H9 (cell line): ENCODE measurements around the gene FOXJ3. TPM values are rescaled to one million over a fixed set of nuclear protein-coding genes. Genes with fewer than 3 reads are reported as not detected.

Source experiments
- DNase-seq: peaks from one replicate; pipeline ENCODE4 v3.0.0-alpha.2; 2017
- H2AFZ ChIP-seq: one replicate; pipeline ENCODE4 v1.6.1; 2013; ENCODE audit warnings: mild to moderate bottlenecking, low read length, control low read depth, moderate library complexity
- H2AK5ac ChIP-seq: 2 replicates; pipeline ENCODE4 v1.6.1; 2013; ENCODE audit warnings: low read length, control low read depth, mixed read lengths; ENCODE audit not compliant: insufficient read length
- H2BK120ac ChIP-seq: one replicate; pipeline ENCODE4 v1.6.1; 2013; ENCODE audit warnings: low read depth, mild to moderate bottlenecking, low read length, control low read depth, inconsistent platforms; ENCODE audit not compliant: poor library complexity, severe bottlenecking
- H2BK12ac ChIP-seq: 2 replicates; pipeline ENCODE4 v1.6.1; 2013; ENCODE audit warnings: low read length, control low read depth, mixed read lengths, low read depth; ENCODE audit not compliant: insufficient read length
- H2BK15ac ChIP-seq: 2 replicates; pipeline ENCODE4 v1.6.1; 2013; ENCODE audit warnings: low read depth, low read length, control low read depth
- H2BK20ac ChIP-seq: one replicate; pipeline ENCODE4 v1.6.1; 2013; ENCODE audit warnings: low read depth, mild to moderate bottlenecking, low read length, control low read depth, inconsistent platforms; ENCODE audit not compliant: poor library complexity, severe bottlenecking
- H2BK5ac ChIP-seq: 2 replicates; pipeline ENCODE4 v1.6.1; 2013; ENCODE audit warnings: low read length, control low read depth, mixed read lengths; ENCODE audit not compliant: insufficient read length
- H3K14ac ChIP-seq: 2 replicates; pipeline ENCODE4 v1.6.1; 2013; ENCODE audit warnings: low read length, control low read depth; ENCODE audit not compliant: insufficient read depth
- H3K18ac ChIP-seq: 2 replicates; pipeline ENCODE4 v1.6.1; 2013; ENCODE audit warnings: low read depth, mild to moderate bottlenecking, mixed read lengths, low read length, control low read depth; ENCODE audit not compliant: insufficient read length
- H3K23ac ChIP-seq: 2 replicates; pipeline ENCODE4 v1.6.1; 2013; ENCODE audit warnings: low read length, control low read depth, mixed read lengths, low read depth; ENCODE audit not compliant: insufficient read length
- H3K23me2 ChIP-seq: 2 replicates; pipeline ENCODE4 v1.6.1; 2013; ENCODE audit warnings: low read depth, mild to moderate bottlenecking, mixed read lengths, low read length, control low read depth; ENCODE audit not compliant: insufficient read length, poor library complexity, severe bottlenecking
- H3K27ac ChIP-seq: 2 replicates; pipeline ENCODE4 v1.5.1; 2013; ENCODE audit warnings: low read length, control low read depth, mixed read lengths, low read depth; ENCODE audit not compliant: insufficient read length
- H3K27me3 ChIP-seq: 2 replicates; pipeline ENCODE4 v1.6.1; 2013; ENCODE audit warnings: low read length, control low read depth, inconsistent platforms; ENCODE audit not compliant: insufficient read depth
- H3K4ac ChIP-seq: 2 replicates; pipeline ENCODE4 v1.6.1; 2013; ENCODE audit warnings: low read depth, mild to moderate bottlenecking, control low read depth, inconsistent platforms, low read length, moderate library complexity
- H3K4me1 ChIP-seq: 2 replicates; pipeline ENCODE4 v1.6.1; 2013; ENCODE audit warnings: low read length, control low read depth, inconsistent platforms; ENCODE audit not compliant: insufficient read depth
- H3K4me2 ChIP-seq: 2 replicates; pipeline ENCODE4 v1.6.1; 2013; ENCODE audit warnings: low read length, control low read depth, mixed read lengths; ENCODE audit not compliant: insufficient read length, insufficient read depth
- H3K56ac ChIP-seq: 2 replicates; pipeline ENCODE4 v1.6.1; 2013; ENCODE audit warnings: low read depth, mild to moderate bottlenecking, mixed read lengths, low read length, control low read depth; ENCODE audit not compliant: insufficient read length
- H3K79me1 ChIP-seq: 2 replicates; pipeline ENCODE4 v1.6.1; 2013; ENCODE audit warnings: low read depth, mild to moderate bottlenecking, moderate library complexity, low read length, control low read depth, inconsistent platforms; ENCODE audit not compliant: insufficient read depth, poor library complexity, severe bottlenecking
- H3K79me2 ChIP-seq: 2 replicates; pipeline ENCODE4 v1.6.1; 2013; ENCODE audit warnings: low read length, control low read depth, inconsistent platforms; ENCODE audit not compliant: insufficient read depth
- H3K9ac ChIP-seq: 2 replicates; pipeline ENCODE4 v1.6.1; 2013; ENCODE audit warnings: low read length, control low read depth, mixed read lengths; ENCODE audit not compliant: insufficient read length; ENCODE audit errors: extremely low read depth
- H3K9me3 ChIP-seq: one replicate; pipeline ENCODE4 v1.6.1; 2013; ENCODE audit warnings: low read depth, low read length, inconsistent platforms; ENCODE audit not compliant: control insufficient read depth
- H3T11ph ChIP-seq: one replicate; pipeline ENCODE4 v1.6.1; 2013; ENCODE audit warnings: mild to moderate bottlenecking, low read length, control low read depth, inconsistent platforms
- H4K20me1 ChIP-seq: one replicate; pipeline ENCODE4 v1.6.1; 2013; ENCODE audit not compliant: control insufficient read depth, insufficient read length, insufficient read depth
- H4K5ac ChIP-seq: 2 replicates; pipeline ENCODE4 v1.6.1; 2013; ENCODE audit warnings: low read depth, mild to moderate bottlenecking, mixed read lengths, low read length, control low read depth; ENCODE audit not compliant: insufficient read length
- H4K8ac ChIP-seq: replicated peaks from 2 replicates; pipeline ENCODE4 v1.6.1; 2013; ENCODE audit warnings: low read length, control low read depth, mixed read lengths, low read depth; ENCODE audit not compliant: insufficient read length
- H4K91ac ChIP-seq: 2 replicates; pipeline ENCODE4 v1.6.1; 2013; ENCODE audit warnings: low read depth, mild to moderate bottlenecking, moderate library complexity, mixed read lengths, low read length, control low read depth; ENCODE audit not compliant: insufficient read length
- H3K27ac Mint-ChIP-seq, 3 experiments: 2 replicates in 2 of 3; 3 replicates in 1 of 3; pipeline ENCODE4 v1.8.0; 2020 to 2021; ENCODE audit warnings: mixed read lengths in 3 of 3, mild to moderate bottlenecking in 1 of 3, moderate library complexity in 1 of 3
- H3K27me3 Mint-ChIP-seq: 2 replicates; pipeline ENCODE4 v1.8.0; 2021; ENCODE audit warnings: low read depth, mild to moderate bottlenecking, moderate library complexity, mixed read lengths
- H3K36me3 Mint-ChIP-seq, 3 experiments: 2 replicates in 2 of 3; 3 replicates in 1 of 3; pipeline ENCODE4 v1.8.0; 2020 to 2021; ENCODE audit warnings: low read depth in 3 of 3, mixed read lengths in 3 of 3; ENCODE audit not compliant: insufficient read depth in 1 of 3
- H3K4me1 Mint-ChIP-seq, 2 experiments: 2 replicates each; pipeline ENCODE4 v1.8.0; 2020; ENCODE audit warnings: mixed read lengths in 2 of 2
- H3K4me3 Mint-ChIP-seq, 2 experiments: 2 replicates in 1 of 2; 3 replicates in 1 of 2; pipeline ENCODE4 v1.8.0; 2020 to 2021; ENCODE audit warnings: mild to moderate bottlenecking in 2 of 2, mixed read lengths in 2 of 2, moderate library complexity in 1 of 2
- H3K9me3 Mint-ChIP-seq, 2 experiments: 2 replicates in 1 of 2; 3 replicates in 1 of 2; pipeline ENCODE4 v1.8.0; 2020; ENCODE audit warnings: mild to moderate bottlenecking in 2 of 2, mixed read lengths in 2 of 2, moderate library complexity in 1 of 2
- WGBS: extraction: QIAGEN DNeasy Blood & Tissue Kit; methylation state at CpG from one replicate; pipeline ENCODE4 v1.1.7; 2013; ENCODE audit warnings: missing lambda C conversion rate, low lambda C conversion rate, mixed read lengths; ENCODE audit not compliant: insufficient read length; ENCODE audit errors: extremely low coverage; 5-methylcytosine and 5-hydroxymethylcytosine counted together
- total RNA-seq: library from RNA; stranded (reverse); gene quantifications from 2 replicates; pipeline ENCODE4 v1.2.1, GENCODE V29; 2021
- TF ChIP-seq, protein P1 (sequence below): fragments of 200-600 bp; sonication (generic); conservative IDR thresholded peaks from 3 replicates; pipeline ENCODE4 v1.8.0; 2021; ENCODE audit warnings: antibody characterized with exemption, mild to moderate bottlenecking

FOXJ3 gene
- total RNA-seq, 1 experiment from 2014 or later, result 49.9 TPM

DNA sequence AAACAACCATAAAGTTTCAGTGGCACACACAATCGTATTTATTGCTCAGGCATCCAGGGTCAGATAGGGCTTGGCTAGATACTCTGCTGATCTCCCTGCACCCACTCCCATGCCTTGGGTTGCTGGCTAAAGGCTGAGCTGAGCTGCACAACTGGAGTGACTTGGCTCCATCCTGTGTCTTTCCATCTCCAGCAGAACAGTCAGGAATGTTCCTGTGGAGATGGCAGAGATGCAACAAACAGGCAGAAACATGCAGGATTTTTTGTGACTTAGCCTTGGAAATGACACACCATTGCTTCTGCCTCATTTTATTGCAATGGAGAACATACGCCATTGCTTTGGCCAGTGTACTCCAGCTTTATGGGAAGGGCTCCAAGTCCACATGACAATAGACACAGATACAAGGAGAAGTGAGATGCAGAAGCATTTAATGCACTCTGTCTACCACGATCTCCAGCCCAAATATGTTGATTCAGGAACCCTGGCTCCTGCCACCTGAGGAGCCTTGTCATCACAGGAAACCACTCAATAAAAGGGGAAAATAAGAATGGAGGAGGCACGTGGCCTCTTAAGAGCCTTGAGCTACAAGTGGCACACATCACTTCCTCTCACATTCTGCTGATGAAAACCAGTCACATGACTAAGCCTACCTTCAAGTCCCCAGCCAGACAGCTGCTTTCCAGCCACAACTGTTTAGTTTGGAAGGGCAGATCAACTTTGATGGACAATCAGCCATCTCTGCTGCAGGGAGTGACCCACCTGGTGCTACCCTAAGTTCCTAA lies 191.9 kb downstream of the FOXJ3 start:
- Histone ChIP-seq H3K27ac (no peak overlapping the region), H3K4ac (no peak overlapping the region), H3K4me2 (no peak overlapping the region), H3K23me2 (no peaks in the 10 kb centered on the region), H3K23ac (no peak overlapping the region), H2BK5ac (no peak overlapping the region), H3K79me2 (no peaks in the 10 kb centered on the region), H2BK20ac (no peak overlapping the region), H3T11ph (no peak overlapping the region), H4K20me1 (no peaks in the 10 kb centered on the region), H3K4me1 (no peaks in the 10 kb centered on the region), H2BK120ac (no peak overlapping the region), H3K9me3 (no peaks in the 10 kb centered on the region), H3K56ac (no peak overlapping the region), H2AFZ (no peak overlapping the region), H3K27me3 (no peaks in the 10 kb centered on the region), H2BK12ac (no peak overlapping the region), H4K5ac (no peak overlapping the region), H3K79me1 (no peaks in the 10 kb centered on the region), H2BK15ac (no peak overlapping the region), H2AK5ac (no peak overlapping the region), H3K18ac (no peak overlapping the region), H3K14ac (no peak overlapping the region), H4K91ac (no peak overlapping the region), H4K8ac (no peak overlapping the region), H3K9ac (no peak overlapping the region)
- no peak overlapping the region for H3K27ac Mint-ChIP-seq
- no peaks in the 10 kb centered on the region for H3K9me3 Mint-ChIP-seq
- no peaks in the 10 kb centered on the region; the same call in none of the 2 replicates for H3K27me3 Mint-ChIP-seq
- TF ChIP-seq, protein P1, sequence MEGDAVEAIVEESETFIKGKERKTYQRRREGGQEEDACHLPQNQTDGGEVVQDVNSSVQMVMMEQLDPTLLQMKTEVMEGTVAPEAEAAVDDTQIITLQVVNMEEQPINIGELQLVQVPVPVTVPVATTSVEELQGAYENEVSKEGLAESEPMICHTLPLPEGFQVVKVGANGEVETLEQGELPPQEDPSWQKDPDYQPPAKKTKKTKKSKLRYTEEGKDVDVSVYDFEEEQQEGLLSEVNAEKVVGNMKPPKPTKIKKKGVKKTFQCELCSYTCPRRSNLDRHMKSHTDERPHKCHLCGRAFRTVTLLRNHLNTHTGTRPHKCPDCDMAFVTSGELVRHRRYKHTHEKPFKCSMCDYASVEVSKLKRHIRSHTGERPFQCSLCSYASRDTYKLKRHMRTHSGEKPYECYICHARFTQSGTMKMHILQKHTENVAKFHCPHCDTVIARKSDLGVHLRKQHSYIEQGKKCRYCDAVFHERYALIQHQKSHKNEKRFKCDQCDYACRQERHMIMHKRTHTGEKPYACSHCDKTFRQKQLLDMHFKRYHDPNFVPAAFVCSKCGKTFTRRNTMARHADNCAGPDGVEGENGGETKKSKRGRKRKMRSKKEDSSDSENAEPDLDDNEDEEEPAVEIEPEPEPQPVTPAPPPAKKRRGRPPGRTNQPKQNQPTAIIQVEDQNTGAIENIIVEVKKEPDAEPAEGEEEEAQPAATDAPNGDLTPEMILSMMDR, result no peak
- no CpG with 5 or more reads among the region's 4 CpGs for WGBS
- DNase-seq, result no peak
- H3K4me3 Mint-ChIP-seq, result no peak overlapping the region
- no peaks in the 10 kb centered on the region for H3K36me3 Mint-ChIP-seq
- H3K4me1 Mint-ChIP-seq, result no peaks in the 10 kb centered on the region
